Body of pancreas (tissue), 4 donors: Measurements from ENCODE around the gene CYP27A1. TPM values are rescaled to one million over a fixed set of nuclear protein-coding genes. Genes with fewer than 3 reads are reported as not detected.

Source experiments
- ATAC-seq: fragments of 150-250 bp; one replicate; pipeline ENCODE4 v1.9.1; 2016
- DNase-seq, 4 donors: peaks; one replicate each; pipeline ENCODE4 v3.0.0-alpha.2; 2019
- H3K27ac ChIP-seq, 4 donors: fragments of 200-600 bp; sonication (generic); 1 replicate in 3 of 4; 2 replicates in 1 of 4; pipeline versions ENCODE4 v1.5.1 to v1.6.1; 2016 to 2019; ENCODE audit warnings: mild to moderate bottlenecking in 1 of 4, mixed read lengths in 1 of 4, moderate library complexity in 1 of 4
- H3K27me3 ChIP-seq, 2 donors: fragments of 200-600 bp; sonication (generic); one replicate each; pipeline ENCODE4 v1.6.0; 2016; ENCODE audit warnings: mild to moderate bottlenecking in 1 of 2
- H3K36me3 ChIP-seq, 2 donors: fragments of 200-600 bp; sonication (generic); replicated peaks in 1 of 2; 2 replicates each; pipeline ENCODE4 v1.5.1; 2016; ENCODE audit warnings: low read depth in 2 of 2; ENCODE audit not compliant: insufficient read depth in 1 of 2
- H3K4me1 ChIP-seq: fragments of 200-600 bp; sonication (generic); one replicate; pipeline ENCODE4 v1.6.0; 2016
- H3K4me3 ChIP-seq, 2 donors: fragments of 200-600 bp; sonication (generic); 1 replicate in 1 of 2; 2 replicates in 1 of 2; pipeline ENCODE4 v1.5.1; 2016 to 2019
- H3K9me3 ChIP-seq, 3 donors: fragments of 200-600 bp; sonication (generic); 1 replicate in 2 of 3; 2 replicates in 1 of 3; pipeline ENCODE4 v1.5.1; 2016
- POLR2A ChIP-seq, 3 donors: fragments of 450-650 bp; IDR thresholded peaks; one replicate each; pipeline ENCODE4 v1.6.1; 2016; ENCODE audit warnings: antibody characterized with exemption in 3 of 3, mild to moderate bottlenecking in 2 of 3
- WGBS, 2 donors: methylation state at CpG; one replicate each; pipeline ENCODE4 v1.1.5; 2017; 5-methylcytosine and 5-hydroxymethylcytosine counted together
- intact Hi-C: fragments of 100-400 bp; cut with DNase I; formaldehyde crosslinking; loops from one replicate; pipeline ENCODE4 v1.15.1; 2023
- total RNA-seq, 2 donors: library from RNA; depleted of rRNA; stranded (reverse); fragments of >200 nt; gene quantifications; one replicate each; pipeline ENCODE4 v1.1.0, GENCODE V29; 2016
- TF ChIP-seq, protein P1 (sequence below), 7 experiments: fragments of 450-650 bp in 4 of 7; fragments of 200-600 bp in 3 of 7; sonication (generic) in 3 of 7; IDR thresholded peaks; one replicate each; pipeline ENCODE4 v1.5.1; 2016 to 2019; ENCODE audit warnings: antibody characterized with exemption in 7 of 7

CYP27A1 gene
- total RNA-seq, 2 donors from 2014 or later: 9.3 to 9.9 TPM

DNA sequence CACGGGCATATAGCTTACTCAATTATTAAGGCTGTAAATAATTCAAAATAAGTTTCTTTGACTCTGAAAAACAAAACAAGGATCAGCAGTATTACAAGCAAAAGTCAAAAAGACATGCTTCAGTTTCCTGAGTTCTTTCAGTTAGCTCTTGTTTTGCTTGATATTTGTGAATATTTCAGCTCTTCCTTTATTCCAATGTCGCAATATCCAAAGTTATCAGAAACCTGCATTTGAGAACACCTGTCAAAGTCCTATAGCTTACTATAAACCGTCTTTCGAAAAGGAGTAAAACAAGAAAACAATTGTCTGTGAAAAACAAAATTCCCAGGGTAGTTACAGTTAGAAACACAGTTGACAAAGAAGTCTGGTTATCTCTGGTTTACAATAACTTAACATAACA is 14.7 kb downstream of the CYP27A1 start:
- no peak for ATAC-seq
- no peak for DNase-seq
- H3K27me3 ChIP-seq: no peaks in the 10 kb centered on the region
- no peaks in the 10 kb centered on the region for H3K36me3 ChIP-seq
- TF ChIP-seq, protein P1, sequence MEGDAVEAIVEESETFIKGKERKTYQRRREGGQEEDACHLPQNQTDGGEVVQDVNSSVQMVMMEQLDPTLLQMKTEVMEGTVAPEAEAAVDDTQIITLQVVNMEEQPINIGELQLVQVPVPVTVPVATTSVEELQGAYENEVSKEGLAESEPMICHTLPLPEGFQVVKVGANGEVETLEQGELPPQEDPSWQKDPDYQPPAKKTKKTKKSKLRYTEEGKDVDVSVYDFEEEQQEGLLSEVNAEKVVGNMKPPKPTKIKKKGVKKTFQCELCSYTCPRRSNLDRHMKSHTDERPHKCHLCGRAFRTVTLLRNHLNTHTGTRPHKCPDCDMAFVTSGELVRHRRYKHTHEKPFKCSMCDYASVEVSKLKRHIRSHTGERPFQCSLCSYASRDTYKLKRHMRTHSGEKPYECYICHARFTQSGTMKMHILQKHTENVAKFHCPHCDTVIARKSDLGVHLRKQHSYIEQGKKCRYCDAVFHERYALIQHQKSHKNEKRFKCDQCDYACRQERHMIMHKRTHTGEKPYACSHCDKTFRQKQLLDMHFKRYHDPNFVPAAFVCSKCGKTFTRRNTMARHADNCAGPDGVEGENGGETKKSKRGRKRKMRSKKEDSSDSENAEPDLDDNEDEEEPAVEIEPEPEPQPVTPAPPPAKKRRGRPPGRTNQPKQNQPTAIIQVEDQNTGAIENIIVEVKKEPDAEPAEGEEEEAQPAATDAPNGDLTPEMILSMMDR (IDR thresholded peaks at IDR 0.05): no peak
- no peak for TF ChIP-seq POLR2A (IDR thresholded peaks at IDR 0.05)
- no peak overlapping the region for H3K4me3 ChIP-seq
- intact Hi-C loops: no loop called here
- no peaks in the 10 kb centered on the region for H3K9me3 ChIP-seq
- peaks cover 7% of the 10 kb centered on the region for H3K4me1 ChIP-seq
- 83 to 93% methylated on average over 4 of the region's 4 CpGs for whole genome bisulfite sequencing, 2 donors
- no peak overlapping the region for H3K27ac ChIP-seq

DNA sequence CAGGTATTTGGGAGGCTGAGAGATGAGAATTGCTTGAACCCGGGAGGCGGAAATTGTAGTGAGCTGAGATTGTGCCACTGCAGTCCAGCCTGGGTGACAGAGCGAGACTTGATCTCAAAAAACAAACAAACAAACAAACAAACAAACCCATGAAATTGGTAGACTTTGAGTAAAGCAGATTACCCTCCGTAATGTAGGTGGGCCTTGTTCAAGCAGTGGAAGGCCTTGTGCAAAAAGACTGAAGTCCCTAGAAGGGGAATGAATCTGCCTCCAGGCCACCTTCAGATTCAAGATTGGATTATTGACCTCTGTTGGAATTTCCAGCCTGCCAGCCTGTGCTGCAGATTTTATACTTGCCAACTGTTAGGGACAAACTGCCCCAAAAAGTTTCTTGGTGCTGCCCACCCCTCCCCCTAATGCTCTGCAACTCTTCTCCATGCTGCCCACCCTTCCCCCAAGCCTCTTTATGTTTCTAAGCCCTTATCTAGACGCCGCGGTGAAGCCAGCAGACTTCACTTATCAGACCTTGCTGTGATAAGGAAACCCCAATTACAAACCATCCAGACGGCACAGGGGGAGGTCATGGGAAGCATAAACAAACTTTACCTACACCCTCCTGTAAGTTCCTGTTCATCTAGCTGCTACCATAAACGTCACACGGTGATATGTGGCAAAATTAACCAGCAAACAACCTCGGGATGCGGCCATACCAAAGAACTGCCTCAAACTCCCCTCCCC is 17.0 kb downstream of the CYP27A1 start:
- 39 to 41% methylated on average over 12 of the region's 12 CpGs for WGBS, 2 donors
- H3K36me3 ChIP-seq: no peaks in the 10 kb centered on the region
- peaks cover 7% of the 10 kb centered on the region for H3K4me1 ChIP-seq
- no peaks in the 10 kb centered on the region for H3K27me3 ChIP-seq
- TF ChIP-seq, protein P1 (IDR thresholded peaks at IDR 0.05): no peak
- TF ChIP-seq POLR2A (IDR thresholded peaks at IDR 0.05): no peak
- intact Hi-C loops: no loop called here
- no peak overlapping the region for H3K27ac ChIP-seq
- no peaks in the 10 kb centered on the region for H3K9me3 ChIP-seq
- ATAC-seq (no peak), DNase-seq (no peak)
- no peak overlapping the region for H3K4me3 ChIP-seq

DNA sequence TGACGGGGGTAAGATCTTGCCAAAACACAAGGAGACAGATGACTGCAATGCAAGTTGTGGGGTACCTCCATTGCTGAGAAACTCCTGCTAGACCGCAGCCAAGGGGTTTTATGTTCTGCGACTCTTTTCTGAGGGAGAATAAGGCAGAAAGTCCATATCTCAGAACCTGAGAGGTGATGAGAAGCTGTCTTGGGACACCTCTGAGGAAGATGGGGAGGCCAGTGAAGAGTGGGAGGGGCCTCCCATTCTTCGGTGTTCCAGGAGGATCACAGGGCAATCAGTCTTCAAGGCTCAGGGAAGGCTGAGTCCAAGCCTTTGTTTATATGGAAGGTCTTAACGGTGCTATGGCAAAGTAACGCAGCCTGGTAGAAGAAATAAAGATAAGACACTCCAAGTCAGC is 18.0 kb downstream of the CYP27A1 start:
- H3K27ac ChIP-seq: no peak overlapping the region
- H3K4me1 ChIP-seq: peaks cover 7% of the 10 kb centered on the region
- no peaks in the 10 kb centered on the region for H3K27me3 ChIP-seq
- 56 to 70% methylated on average over 6 of the region's 6 CpGs for WGBS, 2 donors
- TF ChIP-seq, protein P1 (IDR thresholded peaks at IDR 0.05): no peak
- no peak for TF ChIP-seq POLR2A (IDR thresholded peaks at IDR 0.05)
- no peak for DNase-seq
- H3K36me3 ChIP-seq: no peaks in the 10 kb centered on the region
- intact Hi-C loops: no loop called here
- no peak for ATAC-seq
- no peak overlapping the region for H3K4me3 ChIP-seq
- H3K9me3 ChIP-seq: peaks cover 0 to 5% (median 0%) of the 10 kb centered on the region in 3 donors

DNA sequence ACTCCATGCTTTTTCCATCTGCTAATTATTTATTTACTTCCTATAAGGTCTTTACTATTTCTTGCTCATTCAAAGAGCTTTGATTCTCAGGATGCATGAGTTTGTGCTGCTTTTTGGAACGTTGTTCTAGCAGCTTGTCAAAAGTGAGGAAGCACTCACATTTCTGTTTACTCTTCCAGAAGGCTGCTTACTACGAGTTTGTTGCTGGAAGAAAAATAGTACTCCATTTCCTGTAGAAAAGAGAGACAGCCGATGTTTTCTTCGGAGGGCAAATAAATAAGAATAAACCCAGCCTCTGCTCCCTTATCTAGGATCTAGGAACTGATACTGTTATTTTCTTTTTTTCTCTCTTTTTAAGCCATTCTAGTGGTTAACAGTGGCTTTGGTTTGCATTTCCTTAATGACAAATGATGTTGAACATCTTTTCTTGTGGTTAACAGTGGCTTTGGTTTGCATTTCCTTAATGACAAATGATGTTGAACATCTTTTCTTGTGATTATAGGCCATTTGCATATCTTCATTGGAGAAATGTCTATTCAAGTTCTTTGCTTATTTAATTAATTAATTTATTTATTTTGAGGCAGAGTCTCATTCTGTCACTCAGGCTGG is 20.5 kb downstream of the CYP27A1 start:
- Histone ChIP-seq H3K36me3 (no peaks in the 10 kb centered on the region), H3K27ac (no peak overlapping the region), H3K9me3 (peaks cover 0 to 5% (median 0%) of the 10 kb centered on the region in 3 donors), H3K27me3 (no peaks in the 10 kb centered on the region), H3K4me1 (peaks cover 7% of the 10 kb centered on the region), H3K4me3 (no peak overlapping the region)
- DNase-seq (no peak), ATAC-seq (no peak)
- WGBS, 2 donors: 43 to 51% methylated on average over 4 of the region's 4 CpGs
- intact Hi-C loops: no loop called here
- no peak for TF ChIP-seq POLR2A (IDR thresholded peaks at IDR 0.05)
- TF ChIP-seq, protein P1 (IDR thresholded peaks at IDR 0.05): no peak
